OCI-LY1 (cell line): Measurements from ENCODE around the gene CFAP298.
A peak's percentile ranks its signal among the peaks of the same experiment; 100 is the strongest.
"Not testable (repeated sequence)": the region's sequence is repeated elsewhere in the genome, so short reads cannot be mapped to it uniquely, and the experiment has no call there.

Experiments
- H2AFZ ChIP-seq: fragments of 200-600 bp; sonication (generic), shearing (Covaris generic); 2 replicates; pipeline ENCODE4 v1.6.0; 2014; ENCODE audit warnings: antibody characterized with exemption, mild to moderate bottlenecking, low read length
- H3F3A ChIP-seq: fragments of 200-600 bp; sonication (generic), shearing (Covaris generic); 2 replicates; pipeline ENCODE4 v1.6.0; 2014; ENCODE audit warnings: mild to moderate bottlenecking, antibody characterized with exemption, low read length, moderate library complexity; ENCODE audit not compliant: insufficient read depth
- H3K27ac ChIP-seq: fragments of 200-600 bp; sonication (generic); 2 replicates; pipeline ENCODE4 v1.5.1; 2014; ENCODE audit warnings: low read length, mixed run types, mild to moderate bottlenecking, low read depth; ENCODE audit not compliant: poor library complexity, severe bottlenecking
- H3K27me3 ChIP-seq: fragments of 200-600 bp; sonication (generic); 2 replicates; pipeline ENCODE4 v1.6.0; 2014; ENCODE audit warnings: antibody characterized with exemption, mild to moderate bottlenecking, low read length, moderate library complexity; ENCODE audit not compliant: insufficient read depth
- H3K36me3 ChIP-seq: fragments of 200-600 bp; sonication (generic); 2 replicates; pipeline ENCODE4 v1.6.1; 2014; ENCODE audit warnings: mild to moderate bottlenecking, antibody characterized with exemption, low read length, moderate library complexity, mixed read lengths; ENCODE audit not compliant: insufficient read depth
- H3K4me1 ChIP-seq: fragments of 200-600 bp; sonication (generic); 2 replicates; pipeline ENCODE4 v1.5.1; 2014; ENCODE audit warnings: mild to moderate bottlenecking, low read length, moderate library complexity; ENCODE audit not compliant: insufficient read depth, severe bottlenecking
- H3K4me2 ChIP-seq: fragments of 200-600 bp; sonication (generic), shearing (Covaris generic); 2 replicates; pipeline ENCODE4 v1.6.1; 2014; ENCODE audit warnings: low read length
- H3K4me3 ChIP-seq: fragments of 200-600 bp; sonication (generic); 2 replicates; pipeline ENCODE4 v1.5.1; 2014; ENCODE audit warnings: low read length, low read depth, mild to moderate bottlenecking, mixed read lengths; ENCODE audit not compliant: poor library complexity, severe bottlenecking
- H3K79me2 ChIP-seq: fragments of 200-600 bp; shearing (Covaris generic); 2 replicates; pipeline ENCODE4 v1.6.1; 2016; ENCODE audit warnings: mixed run types, low read length, mixed read lengths; ENCODE audit not compliant: insufficient read depth
- H3K9ac ChIP-seq: fragments of 200-600 bp; sonication (generic), shearing (Covaris generic); 2 replicates; pipeline ENCODE4 v1.6.1; 2014; ENCODE audit warnings: mild to moderate bottlenecking, low read length, mixed read lengths
- H3K9me2 ChIP-seq: fragments of 200-600 bp; sonication (generic), shearing (Covaris generic); 2 replicates; pipeline ENCODE4 v1.6.1; 2014; ENCODE audit warnings: low read depth, mild to moderate bottlenecking, low read length, mixed read lengths
- H3K9me3 ChIP-seq: fragments of 200-600 bp; shearing (Covaris generic); 2 replicates; pipeline ENCODE4 v1.6.1; 2014; ENCODE audit warnings: low read length, mixed read lengths
- H4K20me1 ChIP-seq: fragments of 200-600 bp; sonication (generic), shearing (Covaris generic); 2 replicates; pipeline ENCODE4 v1.6.0; 2016; ENCODE audit warnings: mild to moderate bottlenecking, low read length; ENCODE audit not compliant: insufficient read depth
- CTCF ChIP-seq: fragments of 200-600 bp; sonication (generic), shearing (Covaris generic); IDR thresholded peaks from 2 replicates; pipeline ENCODE4 v1.5.1; 2017; ENCODE audit warnings: mild to moderate bottlenecking, antibody characterized with exemption, low read length, moderate library complexity, mixed read lengths
- EZH2 ChIP-seq: fragments of 200-600 bp; sonication (generic), shearing (Covaris generic); IDR thresholded peaks from 2 replicates; pipeline ENCODE4 v1.8.0; 2017; ENCODE audit warnings: borderline replicate concordance, mixed run types, mild to moderate bottlenecking, antibody characterized with exemption, low read length, moderate library complexity, mixed read lengths

CFAP298 gene

DNA sequence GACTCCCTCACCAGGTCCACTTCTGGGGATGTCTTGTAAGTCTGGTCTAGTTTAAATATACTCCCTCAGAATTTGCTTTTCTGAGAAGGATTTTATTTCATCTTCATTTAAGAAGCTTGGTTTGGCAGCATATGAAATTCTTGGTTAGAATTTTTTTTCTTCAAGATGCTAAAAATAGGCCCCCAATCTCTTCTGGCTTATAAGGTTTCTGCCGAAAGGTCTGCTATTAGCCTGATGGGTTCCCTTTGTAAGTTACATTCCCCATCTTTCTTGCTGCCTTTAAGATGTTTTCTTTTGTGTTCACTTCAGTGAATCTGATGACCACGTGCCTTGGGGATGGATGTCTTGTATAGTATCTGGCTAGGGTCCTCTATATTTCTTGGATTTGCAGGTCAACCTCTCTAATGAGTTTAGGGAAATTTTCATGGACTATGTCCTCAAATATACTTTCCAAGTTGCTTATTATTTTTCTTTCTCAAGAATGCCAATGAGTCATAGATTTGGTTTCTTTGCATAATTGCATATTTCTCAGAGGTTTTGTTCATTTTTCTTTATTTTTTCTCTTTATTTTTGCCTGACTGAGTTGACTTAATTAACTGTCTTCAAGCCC, 46.2 kb downstream of the CFAP298 start:
- Histone ChIP-seq H3F3A (no peaks in the 10 kb centered on the region), H3K79me2 (no peaks in the 10 kb centered on the region), H3K9ac (no peak overlapping the region), H3K27me3 (no peaks in the 10 kb centered on the region; the same call in 1 of the 2 replicates), H4K20me1 (no peaks in the 10 kb centered on the region), H3K4me1 (peaks cover 7% of the 10 kb centered on the region), H3K27ac (no peak overlapping the region), H3K9me3 (peaks cover 6% of the 10 kb centered on the region), H3K36me3 (no peaks in the 10 kb centered on the region), H3K4me3 (no peak overlapping the region), H3K4me2 (no peak overlapping the region), H2AFZ (no peak overlapping the region), H3K9me2 (no peaks in the 10 kb centered on the region)
- TF ChIP-seq CTCF = no peak
- no peak for TF ChIP-seq EZH2

GRCh38 chr21:32562915-32563314, 49.3 kb downstream of the CFAP298 start:
- Histone ChIP-seq H3K4me1 (no peaks in the 10 kb centered on the region), H3K27me3 (no peaks in the 10 kb centered on the region), H3K9me3 (peaks cover 6% of the 10 kb centered on the region), H2AFZ (no peak overlapping the region), H4K20me1 (no peaks in the 10 kb centered on the region), H3K4me2 (no peak overlapping the region), H3K9ac (no peak overlapping the region), H3K4me3 (no peak overlapping the region), H3K27ac (no peak overlapping the region), H3K36me3 (no peaks in the 10 kb centered on the region), H3F3A (no peaks in the 10 kb centered on the region), H3K9me2 (no peaks in the 10 kb centered on the region), H3K79me2 (no peaks in the 10 kb centered on the region)
- no peak for TF ChIP-seq CTCF
- TF ChIP-seq EZH2 = no peak

GRCh38 chr21:32562426-32562825, 49.8 kb downstream of the CFAP298 start:
- H3K27ac ChIP-seq = no peak overlapping the region
- H3K4me2 ChIP-seq = no peak overlapping the region
- no peaks in the 10 kb centered on the region for H3K27me3 ChIP-seq
- no peaks in the 10 kb centered on the region for H3K36me3 ChIP-seq
- no peaks in the 10 kb centered on the region for H3K4me1 ChIP-seq
- no peaks in the 10 kb centered on the region for H3K9me2 ChIP-seq
- no peaks in the 10 kb centered on the region for H3F3A ChIP-seq
- TF ChIP-seq CTCF (peak; percentile 22; the same call in 1 of the 2 replicates), EZH2 (no peak)
- no peak overlapping the region for H3K9ac ChIP-seq
- H2AFZ ChIP-seq = no peak overlapping the region
- no peaks in the 10 kb centered on the region for H4K20me1 ChIP-seq
- no peaks in the 10 kb centered on the region for H3K79me2 ChIP-seq
- peaks cover 6% of the 10 kb centered on the region for H3K9me3 ChIP-seq
- H3K4me3 ChIP-seq = no peak overlapping the region

- H3K27ac ChIP-seq, H3F3A ChIP-seq, H3K9me2 ChIP-seq, H3K9me3 ChIP-seq, H4K20me1 ChIP-seq, H3K36me3 ChIP-seq, H3K4me1 ChIP-seq, H3K27me3 ChIP-seq, H3K4me3 ChIP-seq, H3K79me2 ChIP-seq, H3K4me2 ChIP-seq, H3K9ac ChIP-seq, H2AFZ ChIP-seq: not testable (repeated sequence)
Observed at GRCh38 chr21:32561476-32561875, 50.7 kb downstream of the CFAP298 start.
